OCI-LY3 (cell line): ENCODE measurements around the gene FLYWCH1.

Experiments
- EZH2phosphoT487 ChIP-seq: fragments of 200-600 bp; shearing (Covaris generic); IDR thresholded peaks from 2 replicates; pipeline ENCODE4 v1.6.1; 2018; ENCODE audit warnings: antibody characterized with exemption, mixed run types, low read depth
- TF ChIP-seq, protein P1 (sequence below): fragments of 200-600, 300-600 bp; sonication (generic); IDR thresholded peaks from 2 replicates; pipeline ENCODE4 v1.5.1; 2014; ENCODE audit warnings: antibody characterized with exemption, low read length, low read depth

DNA sequence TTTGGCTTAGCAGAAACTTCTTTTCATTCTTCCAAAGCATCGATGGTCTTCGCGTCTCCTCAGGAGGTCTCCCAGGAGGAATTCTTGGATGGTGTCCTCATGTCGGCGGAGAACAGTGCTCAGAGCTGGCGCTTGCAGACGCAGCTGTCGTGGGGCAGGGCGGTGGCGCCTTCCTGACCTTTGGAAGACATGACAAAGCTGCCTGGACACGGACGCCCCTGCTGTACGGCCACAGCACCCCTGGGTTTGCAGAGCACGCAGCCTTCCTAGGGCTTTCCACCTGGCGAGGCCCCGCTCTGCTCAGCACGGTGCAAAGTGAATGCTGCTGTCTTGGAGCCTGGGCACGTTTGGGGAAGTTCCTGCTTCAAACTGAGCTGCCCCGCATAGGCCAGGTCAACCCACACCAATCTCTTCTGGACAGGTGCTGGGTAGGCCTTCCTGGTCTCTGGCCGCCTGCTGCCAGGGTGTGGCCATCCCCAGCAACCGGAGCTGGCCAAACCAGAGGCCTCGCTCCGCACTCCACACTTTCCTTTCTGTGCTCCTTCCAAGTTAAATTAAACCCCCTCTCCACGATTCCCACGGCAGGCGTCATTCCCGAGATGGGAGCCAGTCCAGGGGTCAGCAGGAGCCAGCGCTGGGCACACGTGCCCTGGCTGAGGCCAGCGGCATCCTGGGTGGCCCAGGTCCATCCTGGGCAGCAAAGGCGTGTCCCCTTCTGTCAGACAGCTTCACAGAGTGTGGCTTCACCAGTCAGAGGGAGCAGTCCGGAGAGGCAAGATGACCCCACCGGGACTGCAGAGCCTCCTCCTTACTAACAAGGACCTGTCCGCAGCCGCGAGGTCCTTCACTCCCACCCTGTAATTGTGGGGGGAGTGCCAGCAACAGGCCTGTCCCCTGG lies 37.3 kb downstream of the FLYWCH1 start:
- TF ChIP-seq, protein P1, sequence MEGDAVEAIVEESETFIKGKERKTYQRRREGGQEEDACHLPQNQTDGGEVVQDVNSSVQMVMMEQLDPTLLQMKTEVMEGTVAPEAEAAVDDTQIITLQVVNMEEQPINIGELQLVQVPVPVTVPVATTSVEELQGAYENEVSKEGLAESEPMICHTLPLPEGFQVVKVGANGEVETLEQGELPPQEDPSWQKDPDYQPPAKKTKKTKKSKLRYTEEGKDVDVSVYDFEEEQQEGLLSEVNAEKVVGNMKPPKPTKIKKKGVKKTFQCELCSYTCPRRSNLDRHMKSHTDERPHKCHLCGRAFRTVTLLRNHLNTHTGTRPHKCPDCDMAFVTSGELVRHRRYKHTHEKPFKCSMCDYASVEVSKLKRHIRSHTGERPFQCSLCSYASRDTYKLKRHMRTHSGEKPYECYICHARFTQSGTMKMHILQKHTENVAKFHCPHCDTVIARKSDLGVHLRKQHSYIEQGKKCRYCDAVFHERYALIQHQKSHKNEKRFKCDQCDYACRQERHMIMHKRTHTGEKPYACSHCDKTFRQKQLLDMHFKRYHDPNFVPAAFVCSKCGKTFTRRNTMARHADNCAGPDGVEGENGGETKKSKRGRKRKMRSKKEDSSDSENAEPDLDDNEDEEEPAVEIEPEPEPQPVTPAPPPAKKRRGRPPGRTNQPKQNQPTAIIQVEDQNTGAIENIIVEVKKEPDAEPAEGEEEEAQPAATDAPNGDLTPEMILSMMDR, result no peak
- no peak for TF ChIP-seq EZH2phosphoT487
